Activated CD4-positive, alpha-beta T cell treated with anti-CD3 and anti-CD28 coated beads for 24 hours (primary cell): Measurements from ENCODE around the gene TBX10.
"Not testable (repeated sequence)": the region's sequence is repeated elsewhere in the genome, so short reads cannot be mapped to it uniquely, and the experiment has no call there.

Experiments
- DNase-seq, 2 donors: peaks; one replicate each; pipeline ENCODE4 v3.0.0-alpha.2; 2020; ENCODE audit warnings: low read depth in 2 of 2

Gene TBX10

GRCh38 chr11:67600324-67601029, 39.1 kb downstream of the TBX10 start:
- no peak for DNase-seq

GRCh38 chr11:67599149-67599548, 40.4 kb downstream of the TBX10 start:
- DNase-seq = no peak

DNA sequence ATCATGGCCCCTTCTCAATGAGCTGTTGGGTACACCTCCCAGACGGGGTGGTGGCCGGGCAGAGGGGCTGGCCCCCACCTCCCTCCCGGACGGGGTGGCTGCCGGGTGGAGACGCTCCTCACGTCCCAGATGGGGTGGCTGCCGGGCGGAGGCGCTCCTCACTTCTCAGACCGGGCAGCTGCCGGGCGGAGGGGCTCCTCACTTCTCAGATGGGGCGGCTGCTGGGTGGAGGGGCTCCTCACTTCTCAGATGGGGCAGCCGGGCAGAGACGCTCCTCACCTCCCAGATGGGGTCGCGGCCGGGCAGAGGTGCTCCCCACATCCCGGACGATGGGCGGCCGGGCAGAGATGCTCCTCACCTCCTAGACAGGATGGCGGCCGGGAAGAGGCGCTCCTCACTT, 41.6 kb downstream of the TBX10 start:
- DNase-seq = not testable (repeated sequence)

GRCh38 chr11:67597458-67597857, 42.1 kb downstream of the TBX10 start:
- DNase-seq = not testable (repeated sequence)

DNA sequence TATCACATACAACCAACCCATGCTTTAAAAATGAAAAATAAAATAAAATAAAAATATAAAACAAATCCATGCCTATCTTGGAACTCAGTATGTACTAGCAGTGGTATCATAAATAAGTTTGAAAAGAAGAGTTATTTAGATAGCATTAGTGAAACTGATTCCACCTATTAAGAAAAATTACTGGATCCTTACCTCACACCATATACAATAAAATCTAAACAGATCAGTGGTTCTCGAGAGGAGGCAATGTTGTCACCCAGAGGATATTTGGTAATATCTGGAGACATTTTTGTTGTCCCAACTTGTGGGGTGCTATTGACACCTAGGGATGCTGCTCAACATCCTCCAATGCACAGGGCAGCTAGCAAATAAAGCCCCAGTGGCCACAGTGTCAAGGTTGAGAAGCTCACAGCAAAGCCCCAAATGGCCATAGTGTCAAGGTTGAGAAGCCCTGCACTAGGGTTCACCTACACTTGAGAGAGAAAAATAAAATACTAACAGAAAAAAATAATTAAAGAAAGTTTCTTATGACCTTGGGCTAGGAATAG, 42.7 kb downstream of the TBX10 start:
- no peak for DNase-seq

- no peak for DNase-seq
Measured at GRCh38 chr11:67594480-67594879, 45.1 kb downstream of the TBX10 start.

- DNase-seq = no peak
Measured at GRCh38 chr11:67593565-67593905, 46.0 kb downstream of the TBX10 start.

GRCh38 chr11:67592880-67593564, 46.5 kb downstream of the TBX10 start:
- no peak for DNase-seq

DNA sequence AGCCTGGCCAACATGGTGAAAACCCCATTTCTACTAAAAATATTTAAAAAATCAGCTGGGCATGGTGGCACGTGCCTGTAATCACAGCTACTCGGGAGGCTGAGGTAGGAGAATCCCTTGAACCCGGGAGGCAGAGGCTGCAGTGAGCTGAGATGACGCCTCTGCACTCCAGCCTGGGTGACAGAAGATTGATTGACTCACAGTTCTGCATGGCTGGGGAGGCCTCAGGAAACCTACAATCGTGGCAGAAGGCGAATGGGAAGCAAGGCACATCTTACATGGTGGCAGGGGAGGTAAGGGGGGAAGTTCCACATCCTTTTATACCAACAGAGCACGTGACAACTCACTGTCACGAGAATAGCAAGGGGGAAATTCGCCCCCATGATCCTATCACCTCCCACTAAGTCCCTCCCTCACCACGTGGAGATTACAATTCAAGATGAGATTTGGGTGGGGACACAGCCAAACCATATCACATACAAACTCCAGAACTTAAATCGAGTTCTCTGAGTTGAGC, 50.6 kb downstream of the TBX10 start:
- not testable (repeated sequence) for DNase-seq

- DNase-seq = no peak
Measured at GRCh38 chr11:67588136-67588503, 51.4 kb downstream of the TBX10 start.

DNA sequence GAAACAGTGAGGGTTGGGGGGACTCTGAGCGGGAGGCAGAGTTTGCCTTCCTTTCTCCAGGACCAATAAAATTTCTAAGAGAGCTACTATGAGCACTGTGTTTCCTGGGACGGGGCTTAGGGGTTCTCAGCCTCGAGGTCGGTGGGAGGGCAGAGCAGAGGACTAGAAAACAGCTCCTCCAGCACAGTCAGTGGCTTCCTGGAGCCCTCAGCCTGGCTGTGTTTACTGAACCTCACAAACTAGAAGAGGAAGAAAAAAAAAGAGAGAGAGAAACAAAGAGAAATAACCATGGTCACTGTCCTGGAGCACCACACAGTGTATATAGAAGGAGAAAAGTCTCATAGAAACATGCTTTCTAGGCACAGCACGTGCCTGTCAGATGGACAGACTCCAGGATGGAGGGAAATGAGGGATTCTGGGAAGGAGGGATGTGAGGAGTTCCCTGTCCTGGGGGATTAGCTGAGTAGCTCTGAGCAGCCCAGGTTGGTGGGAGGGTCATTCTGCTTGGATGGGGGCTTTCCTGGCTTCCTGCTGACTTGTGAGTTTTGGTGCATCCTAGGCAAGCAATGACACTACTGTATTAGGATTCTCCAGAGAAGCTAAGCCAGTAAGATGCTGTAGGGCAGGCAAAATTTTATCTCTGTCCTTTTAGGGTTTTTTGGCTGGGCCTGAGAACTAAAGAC, 52.9 kb downstream of the TBX10 start:
- no peak for DNase-seq

GRCh38 chr11:67585911-67586310, 53.7 kb downstream of the TBX10 start:
- no peak for DNase-seq

DNA sequence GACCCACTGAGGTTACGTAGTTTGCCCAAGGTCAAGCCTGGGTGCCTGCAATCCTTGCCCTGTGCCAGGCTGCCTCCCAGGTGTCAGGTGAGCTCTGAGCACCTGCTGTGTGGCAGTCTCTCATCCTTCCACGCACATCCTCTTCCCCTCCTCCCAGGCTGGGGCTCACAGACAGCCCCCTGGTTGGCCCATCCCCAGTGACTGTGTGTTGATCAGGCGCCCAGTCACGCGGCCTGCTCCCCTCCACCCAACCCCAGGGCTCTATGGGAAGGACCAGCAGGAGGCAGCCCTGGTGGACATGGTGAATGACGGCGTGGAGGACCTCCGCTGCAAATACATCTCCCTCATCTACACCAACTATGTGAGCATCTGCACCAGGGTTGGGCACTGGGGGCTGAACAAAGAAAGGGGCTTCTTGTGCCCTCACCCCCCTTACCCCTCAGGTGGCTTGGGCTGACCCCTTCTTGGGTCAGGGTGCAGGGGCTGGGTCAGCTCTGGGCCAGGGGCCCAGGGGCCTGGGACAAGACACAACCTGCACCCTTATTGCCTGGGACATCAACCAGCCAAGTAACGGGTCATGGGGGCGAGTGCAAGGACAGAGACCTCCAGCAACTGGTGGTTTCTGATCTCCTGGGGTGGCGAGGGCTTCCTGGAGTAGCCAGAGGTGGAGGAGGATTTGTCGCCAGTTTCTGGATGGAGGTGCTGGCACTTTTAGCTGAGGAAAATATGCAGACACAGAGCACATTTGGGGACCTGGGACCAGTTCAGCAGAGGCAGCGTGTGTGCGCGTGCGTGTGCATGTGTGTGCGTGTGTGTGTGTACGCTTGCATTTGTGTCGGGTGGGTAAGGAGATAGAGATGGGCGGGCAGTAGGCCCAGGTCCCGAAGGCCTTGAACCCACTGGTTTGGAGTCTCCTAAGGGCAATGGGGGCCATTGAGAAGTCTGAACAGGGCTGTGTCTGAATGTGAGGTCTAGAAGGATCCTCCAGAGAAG, 54.4 kb downstream of the TBX10 start:
- DNase-seq = no peak

DNA sequence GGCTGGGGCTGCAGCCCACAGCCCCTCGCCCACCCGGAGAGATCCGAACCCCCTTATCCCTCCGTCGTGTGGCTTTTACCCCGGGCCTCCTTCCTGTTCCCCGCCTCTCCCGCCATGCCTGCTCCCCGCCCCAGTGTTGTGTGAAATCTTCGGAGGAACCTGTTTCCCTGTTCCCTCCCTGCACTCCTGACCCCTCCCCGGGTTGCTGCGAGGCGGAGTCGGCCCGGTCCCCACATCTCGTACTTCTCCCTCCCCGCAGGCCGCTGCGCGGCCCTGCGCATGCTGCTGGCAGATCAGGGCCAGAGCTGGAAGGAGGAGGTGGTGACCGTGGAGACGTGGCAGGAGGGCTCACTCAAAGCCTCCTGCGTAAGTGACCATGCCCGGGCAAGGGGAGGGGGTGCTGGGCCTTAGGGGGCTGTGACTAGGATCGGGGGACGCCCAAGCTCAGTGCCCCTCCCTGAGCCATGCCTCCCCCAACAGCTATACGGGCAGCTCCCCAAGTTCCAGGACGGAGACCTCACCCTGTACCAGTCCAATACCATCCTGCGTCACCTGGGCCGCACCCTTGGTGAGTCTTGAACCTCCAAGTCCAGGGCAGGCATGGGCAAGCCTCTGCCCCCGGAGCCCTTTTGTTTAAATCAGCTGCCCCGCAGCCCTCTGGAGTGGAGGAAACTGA, 55.2 kb downstream of the TBX10 start:
- DNase-seq = peak in 1 of 2 donors; percentile 13

DNA sequence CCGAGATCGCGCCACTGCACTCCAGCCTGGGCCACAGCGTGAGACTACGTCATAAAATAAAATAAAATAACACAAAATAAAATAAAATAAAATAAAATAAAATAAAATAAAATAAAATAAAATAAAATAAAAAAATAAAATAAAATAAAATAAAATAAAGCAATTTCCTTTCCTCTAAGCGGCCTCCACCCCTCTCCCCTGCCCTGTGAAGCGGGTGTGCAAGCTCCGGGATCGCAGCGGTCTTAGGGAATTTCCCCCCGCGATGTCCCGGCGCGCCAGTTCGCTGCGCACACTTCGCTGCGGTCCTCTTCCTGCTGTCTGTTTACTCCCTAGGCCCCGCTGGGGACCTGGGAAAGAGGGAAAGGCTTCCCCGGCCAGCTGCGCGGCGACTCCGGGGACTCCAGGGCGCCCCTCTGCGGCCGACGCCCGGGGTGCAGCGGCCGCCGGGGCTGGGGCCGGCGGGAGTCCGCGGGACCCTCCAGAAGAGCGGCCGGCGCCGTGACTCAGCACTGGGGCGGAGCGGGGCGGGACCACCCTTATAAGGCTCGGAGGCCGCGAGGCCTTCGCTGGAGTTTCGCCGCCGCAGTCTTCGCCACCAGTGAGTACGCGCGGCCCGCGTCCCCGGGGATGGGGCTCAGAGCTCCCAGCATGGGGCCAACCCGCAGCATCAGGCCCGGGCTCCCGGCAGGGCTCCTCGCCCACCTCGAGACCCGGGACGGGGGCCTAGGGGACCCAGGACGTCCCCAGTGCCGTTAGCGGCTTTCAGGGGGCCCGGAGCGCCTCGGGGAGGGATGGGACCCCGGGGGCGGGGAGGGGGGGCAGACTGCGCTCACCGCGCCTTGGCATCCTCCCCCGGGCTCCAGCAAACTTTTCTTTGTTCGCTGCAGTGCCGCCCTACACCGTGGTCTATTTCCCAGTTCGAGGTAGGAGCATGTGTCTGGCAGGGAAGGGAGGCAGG, 56.0 kb downstream of the TBX10 start, which contains the start of gene GSTP1:
TSS of gene GSTP1 (plus strand) at position 566 of the 958 bp plus-strand sequence. CDS start at position 598, 32 bp downstream.
- peak; percentile 65 to 79 for DNase-seq

- no peak for DNase-seq
Measured at GRCh38 chr11:67582011-67582410, 57.6 kb downstream of the TBX10 start.

DNA sequence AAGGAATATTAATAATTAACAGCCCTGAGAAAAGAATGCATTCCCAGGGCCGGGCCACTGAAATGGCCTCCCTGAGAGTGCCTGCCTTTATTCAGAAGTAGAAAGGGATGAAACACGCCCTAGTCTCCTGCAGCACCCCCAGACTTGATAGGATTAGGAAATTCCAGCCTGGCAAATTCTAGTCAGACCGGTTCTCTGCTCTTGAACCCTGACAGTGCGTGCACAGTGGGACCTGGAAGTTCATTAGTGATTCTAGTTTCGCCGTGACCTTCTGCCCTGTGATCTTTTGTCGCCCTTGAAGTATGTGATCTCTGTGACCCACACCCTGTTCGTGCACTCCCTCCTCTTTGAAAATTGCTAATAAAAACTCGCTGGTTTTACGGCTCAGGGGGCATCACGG, 58.1 kb downstream of the TBX10 start:
- no peak for DNase-seq
